Adrenal gland (tissue), 5 donors: Measurements from ENCODE around the gene CLASRP.

Experiments
- CTCF ChIP-seq, 6 experiments: fragments of 450-650 bp in 4 of 6; fragments of 200-600 bp in 2 of 6; sonication (generic) in 1 of 6; IDR thresholded peaks; 1 replicate in 5 of 6; 2 replicates in 1 of 6; pipeline versions ENCODE4 v1.5.1 to v1.8.0; 2016 to 2021; ENCODE audit warnings: antibody characterized with exemption in 6 of 6, mild to moderate bottlenecking in 2 of 6, moderate library complexity in 1 of 6
- POLR2A ChIP-seq, 2 donors: fragments of 450-650 bp; IDR thresholded peaks; one replicate each; pipeline ENCODE4 v1.6.1; 2017; ENCODE audit warnings: antibody characterized with exemption in 2 of 2, mild to moderate bottlenecking in 2 of 2, moderate library complexity in 1 of 2
- donor health status: DM: no; HTN: no; CAD: no.

DNA sequence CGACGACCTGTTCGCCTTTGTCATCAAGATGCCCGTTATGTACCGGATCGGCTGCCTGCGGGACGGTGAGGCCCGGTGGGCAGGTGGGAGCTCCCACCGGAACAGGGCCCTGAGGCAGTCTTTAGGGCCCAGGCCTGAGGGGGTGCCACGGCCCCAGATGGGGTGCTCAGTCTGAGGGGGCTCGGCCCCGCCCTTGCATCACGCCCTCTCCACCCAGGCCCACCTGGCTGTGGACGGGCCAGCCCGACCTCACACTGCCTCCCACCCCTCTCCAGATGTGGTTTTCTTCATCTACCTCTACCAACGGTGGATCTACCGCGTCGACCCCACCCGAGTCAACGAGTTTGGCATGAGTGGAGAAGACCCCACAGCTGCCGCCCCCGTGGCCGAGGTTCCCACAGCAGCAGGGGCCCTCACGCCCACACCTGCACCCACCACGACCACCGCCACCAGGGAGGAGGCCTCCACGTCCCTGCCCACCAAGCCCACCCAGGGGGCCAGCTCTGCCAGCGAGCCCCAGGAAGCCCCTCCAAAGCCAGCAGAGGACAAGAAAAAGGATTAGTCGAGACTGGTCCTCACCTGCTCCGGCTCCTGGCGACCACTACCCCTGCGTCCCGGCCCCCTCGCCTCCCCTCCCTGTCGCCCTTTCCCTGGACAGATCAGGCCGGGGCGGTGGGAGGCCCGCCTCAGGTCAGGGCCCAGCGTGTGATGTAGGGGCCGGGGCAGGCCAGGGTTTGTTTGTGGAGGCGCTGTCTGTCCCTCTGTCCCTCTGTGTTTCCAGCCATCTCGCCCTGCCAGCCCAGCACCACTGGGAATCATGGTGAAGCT lies 46.3 kb upstream of the CLASRP start:
- no peak for TF ChIP-seq POLR2A (IDR thresholded peaks at IDR 0.05)
- TF ChIP-seq CTCF (IDR thresholded peaks at IDR 0.05) = no peak
